HL-60/S4 treated with retinoic acid at 250 ng/mL for 4 days and 3 days (cell line): ENCODE results near the gene IL23R.

Experiments used
- in situ Hi-C: fragments of 300-500 bp; cut with MboI; formaldehyde crosslinking; loops from 2 replicates; pipeline ENCODE4 v1.7.0; 2022; ENCODE audit warnings: low sequenced_read_pairs

Gene IL23R, protein sequence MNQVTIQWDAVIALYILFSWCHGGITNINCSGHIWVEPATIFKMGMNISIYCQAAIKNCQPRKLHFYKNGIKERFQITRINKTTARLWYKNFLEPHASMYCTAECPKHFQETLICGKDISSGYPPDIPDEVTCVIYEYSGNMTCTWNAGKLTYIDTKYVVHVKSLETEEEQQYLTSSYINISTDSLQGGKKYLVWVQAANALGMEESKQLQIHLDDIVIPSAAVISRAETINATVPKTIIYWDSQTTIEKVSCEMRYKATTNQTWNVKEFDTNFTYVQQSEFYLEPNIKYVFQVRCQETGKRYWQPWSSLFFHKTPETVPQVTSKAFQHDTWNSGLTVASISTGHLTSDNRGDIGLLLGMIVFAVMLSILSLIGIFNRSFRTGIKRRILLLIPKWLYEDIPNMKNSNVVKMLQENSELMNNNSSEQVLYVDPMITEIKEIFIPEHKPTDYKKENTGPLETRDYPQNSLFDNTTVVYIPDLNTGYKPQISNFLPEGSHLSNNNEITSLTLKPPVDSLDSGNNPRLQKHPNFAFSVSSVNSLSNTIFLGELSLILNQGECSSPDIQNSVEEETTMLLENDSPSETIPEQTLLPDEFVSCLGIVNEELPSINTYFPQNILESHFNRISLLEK

DNA sequence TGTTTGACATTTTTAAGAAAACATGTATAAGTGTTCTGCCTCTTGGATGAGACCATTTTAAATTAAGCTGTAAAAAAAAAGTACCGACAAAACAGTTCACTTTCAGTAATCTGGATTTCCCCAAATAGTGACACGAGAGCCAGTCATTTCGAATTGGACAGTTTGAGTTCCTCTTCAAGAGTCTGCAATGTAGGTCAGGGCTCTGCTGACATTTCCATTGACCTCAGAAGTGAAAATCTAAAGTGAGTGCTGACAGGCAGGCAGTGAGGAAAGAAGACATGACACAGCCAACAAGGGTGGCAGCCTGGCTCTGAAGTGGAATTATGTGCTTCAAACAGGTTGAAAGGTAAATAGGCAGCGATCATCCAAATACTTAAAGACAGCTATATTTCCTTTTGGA is at the start of gene IL23R:
Gene IL23R (plus strand): TSS at position 259 of the 400 bp plus-strand sequence. CDS start 1,667 bp downstream, outside the sequence.
- in situ Hi-C loops: no loop called here

DNA sequence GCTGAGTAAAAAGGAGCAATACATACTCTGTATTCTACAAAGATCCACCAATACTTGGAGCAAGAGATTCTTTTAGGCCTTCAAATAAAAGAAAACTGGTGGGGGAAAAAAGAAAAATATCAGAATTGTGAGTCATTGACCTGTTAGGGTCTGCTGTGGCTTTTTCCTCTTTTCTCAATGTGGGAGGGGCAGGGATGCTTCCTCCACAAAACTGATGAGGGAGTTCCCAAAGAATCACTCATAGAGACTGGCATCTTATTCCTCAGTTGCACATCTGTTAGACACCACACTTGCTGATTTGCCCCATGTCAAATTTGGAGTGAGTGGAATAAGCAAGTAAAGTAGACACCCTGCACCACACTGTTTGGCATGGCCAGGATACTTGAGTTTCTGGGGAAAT is 48.1 kb upstream of the IL23R start:
- in situ Hi-C loops: no loop called here

DNA sequence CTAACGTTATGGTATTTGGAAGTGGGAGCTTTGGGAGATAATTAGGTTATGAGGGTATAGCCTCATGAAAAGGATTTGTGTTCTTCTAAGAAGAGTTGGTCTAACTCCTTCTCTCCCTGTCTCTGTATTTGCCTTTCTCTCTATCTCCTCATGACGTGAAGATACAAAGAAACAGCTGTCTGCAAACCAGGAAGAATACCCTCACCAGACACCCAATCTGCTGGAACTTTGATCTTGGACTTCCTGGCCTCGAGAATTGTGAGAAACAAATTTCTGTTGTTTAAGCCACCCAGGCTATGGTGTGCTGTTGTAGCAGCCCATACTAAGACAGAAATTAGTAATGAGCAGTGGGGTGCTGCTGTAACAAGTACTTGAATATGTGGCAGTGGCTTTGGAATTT is 47.6 kb upstream of the IL23R start:
- in situ Hi-C loops: no loop called here

DNA sequence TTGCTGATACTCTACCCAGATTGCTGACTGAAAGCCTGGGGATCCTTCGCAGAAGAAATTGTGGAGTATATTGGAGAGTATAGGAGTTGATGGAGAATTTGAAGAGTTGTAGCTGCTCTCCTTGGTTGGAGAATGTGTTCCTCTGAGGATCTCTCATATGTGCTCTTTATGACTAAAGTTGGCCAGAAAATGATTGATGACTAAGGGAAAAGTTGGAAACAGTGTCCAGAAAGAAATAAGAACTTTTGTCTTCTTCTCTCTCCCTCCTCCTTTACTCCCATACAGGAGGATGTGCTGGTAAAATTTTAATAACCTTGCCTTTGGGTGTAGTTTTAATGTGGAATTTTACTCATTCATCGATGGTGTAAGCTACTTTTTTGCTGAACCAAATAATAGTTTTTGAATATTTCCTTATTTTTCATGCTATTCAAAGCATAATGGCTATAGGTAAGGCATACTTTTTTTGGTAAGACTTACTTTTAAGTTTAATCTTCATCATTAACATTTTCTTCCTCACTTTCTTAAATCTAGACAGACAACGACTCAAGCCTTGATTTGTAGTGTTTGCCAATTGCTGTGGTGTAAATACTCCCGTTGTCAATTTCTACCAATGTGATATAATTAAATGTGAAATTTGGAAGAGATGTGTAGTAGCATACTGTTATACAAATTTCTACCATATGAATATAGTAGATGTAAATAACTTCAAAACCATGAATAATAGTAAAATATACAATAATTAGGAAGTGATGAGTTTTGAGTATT is 45.2 kb upstream of the IL23R start:
- in situ Hi-C loops: no loop called here

DNA sequence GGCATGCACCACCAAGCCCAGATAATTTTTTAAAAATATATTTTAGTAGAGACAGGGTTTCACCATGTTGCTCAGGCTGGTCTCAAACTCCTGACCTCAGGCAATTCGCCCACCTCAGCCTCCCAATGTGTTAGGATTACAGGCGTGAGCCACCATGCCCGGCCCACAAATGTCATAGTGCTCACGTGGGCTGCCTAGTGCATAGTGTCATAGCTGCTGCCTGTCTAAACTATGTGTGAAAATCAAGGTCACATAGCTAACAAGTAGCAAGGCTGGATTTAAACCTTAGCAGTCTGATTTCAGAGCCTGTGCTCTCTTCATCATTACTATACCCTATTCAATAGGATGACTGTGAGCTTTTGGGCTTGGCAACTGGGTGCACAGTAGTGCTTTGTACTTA is 41.8 kb upstream of the IL23R start:
- in situ Hi-C loops: no loop called here

DNA sequence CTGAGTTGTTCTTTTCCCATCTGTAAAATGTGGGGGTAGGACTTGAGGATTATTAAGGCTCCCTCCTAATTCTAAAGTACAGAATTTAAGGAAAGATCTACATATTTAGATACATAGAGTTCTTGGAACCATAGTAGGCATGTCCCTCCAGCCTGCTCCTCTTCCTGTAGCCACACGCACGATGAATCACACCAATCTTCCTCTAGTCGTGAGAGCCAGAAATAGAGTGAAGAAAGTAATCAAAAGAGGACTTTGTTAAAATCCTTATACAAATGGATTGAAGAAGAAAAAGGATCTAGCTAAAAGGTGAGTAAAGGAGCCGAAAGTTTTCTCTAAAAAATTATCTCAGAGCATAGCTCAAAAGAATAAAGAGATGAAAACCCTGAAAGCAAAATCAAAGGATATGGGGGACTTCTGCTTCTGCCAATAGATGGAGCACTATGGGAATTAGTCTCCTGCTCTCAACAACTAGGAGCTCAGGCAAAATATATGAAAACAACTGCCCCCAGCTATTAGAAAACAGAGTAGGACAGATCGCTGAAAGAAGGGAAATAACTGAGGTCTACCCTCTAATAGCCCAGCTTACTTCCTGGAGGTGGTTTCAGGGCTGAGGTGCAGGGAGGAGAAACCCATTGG is 40.0 kb upstream of the IL23R start:
- in situ Hi-C loops: loop anchor here (25.0 kb wide), 1 partner anchor 364 kb away; the partner anchor contains the start of gene DYNLT5

DNA sequence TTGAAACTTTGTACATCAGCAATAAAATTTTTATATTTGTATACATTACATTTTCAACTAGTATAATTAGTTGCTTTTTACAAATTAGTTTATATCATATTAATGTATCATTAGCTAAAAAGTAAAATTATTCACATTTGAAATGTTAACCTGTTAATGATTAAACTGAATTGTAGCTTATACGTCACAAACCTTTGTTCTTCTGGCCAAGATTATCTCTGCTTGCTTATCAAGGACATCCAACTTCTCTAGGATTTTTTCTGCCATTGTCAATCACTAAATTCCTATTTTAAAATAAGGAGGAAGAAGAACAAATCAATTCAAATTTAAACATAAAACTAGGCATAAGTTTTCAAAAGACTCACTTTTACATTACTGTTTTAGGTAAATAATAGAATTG is 39.3 kb upstream of the IL23R start:
- in situ Hi-C loops: loop anchor here (25.0 kb wide), 1 partner anchor 365 kb away; the partner anchor contains the start of gene DYNLT5

DNA sequence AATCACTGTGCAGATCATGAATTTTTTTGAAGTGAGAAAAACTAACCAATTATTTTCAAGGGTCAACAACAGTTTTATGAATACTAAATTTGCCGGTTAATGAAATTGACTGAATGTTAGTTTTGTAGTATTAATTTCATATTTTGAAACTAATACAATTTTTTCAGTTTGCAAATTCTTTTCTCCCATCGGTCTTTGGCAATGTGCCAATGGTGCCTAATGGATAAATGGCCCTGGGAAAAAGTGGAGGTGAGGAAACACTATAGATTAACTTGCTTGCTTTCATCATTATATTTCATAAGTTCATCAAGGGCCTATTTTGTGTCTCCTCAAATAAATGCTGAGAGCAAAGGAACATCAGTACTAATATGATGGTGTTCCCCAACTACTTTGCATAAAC is 35.6 kb upstream of the IL23R start:
- in situ Hi-C loops: loop anchor here (25.0 kb wide), 1 partner anchor 368 kb away; the partner anchor contains the start of gene DYNLT5

DNA sequence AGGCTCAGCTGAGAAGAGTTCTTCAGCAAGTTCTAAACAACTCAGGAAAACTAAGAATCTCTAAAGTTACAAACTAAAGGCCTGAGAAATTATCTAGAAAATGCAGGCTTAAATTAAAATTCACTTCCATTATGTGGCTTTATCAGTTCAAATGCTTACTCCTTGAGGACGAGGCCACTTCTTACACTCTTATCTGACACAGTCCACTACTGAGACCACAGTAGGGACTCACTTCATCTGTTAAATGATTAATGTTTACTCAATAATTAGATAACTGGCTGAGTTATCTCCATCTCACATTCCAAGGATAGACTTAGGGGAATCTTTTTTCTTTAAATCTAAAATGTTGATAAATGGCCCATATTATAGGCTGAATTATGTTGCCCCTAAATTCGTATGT is 33.1 kb upstream of the IL23R start:
- in situ Hi-C loops: loop anchor here (25.0 kb wide), 1 partner anchor 371 kb away; the partner anchor contains the start of gene DYNLT5

DNA sequence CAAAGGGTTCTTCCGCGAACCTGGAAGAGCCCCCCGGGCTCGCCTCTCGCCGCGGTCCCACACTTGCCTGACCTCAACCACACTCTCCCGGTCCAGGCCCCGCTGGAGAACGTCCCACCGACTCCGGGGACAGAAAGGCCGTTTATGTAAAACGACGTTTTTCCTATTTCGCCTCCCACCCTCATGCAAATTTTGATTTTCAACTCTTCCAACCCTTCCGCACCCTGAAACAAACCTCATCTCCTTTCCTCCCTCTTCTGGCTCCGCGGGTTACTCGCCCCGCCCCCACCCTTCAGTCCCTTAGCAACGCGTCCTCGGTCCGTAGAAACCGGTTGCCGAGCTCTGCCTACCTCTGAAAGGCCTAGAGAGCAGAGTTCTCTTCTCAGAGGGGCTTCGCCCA is 31.6 kb upstream of the IL23R start, which contains the start of gene C1orf141:
Gene C1orf141 (minus strand): TSS at position 276 of the 400 bp plus-strand sequence. CDS start 7,730 bp downstream, outside the sequence.
- in situ Hi-C loops: loop anchor here (25.0 kb wide), 1 partner anchor 372 kb away; the partner anchor contains the start of gene DYNLT5

DNA sequence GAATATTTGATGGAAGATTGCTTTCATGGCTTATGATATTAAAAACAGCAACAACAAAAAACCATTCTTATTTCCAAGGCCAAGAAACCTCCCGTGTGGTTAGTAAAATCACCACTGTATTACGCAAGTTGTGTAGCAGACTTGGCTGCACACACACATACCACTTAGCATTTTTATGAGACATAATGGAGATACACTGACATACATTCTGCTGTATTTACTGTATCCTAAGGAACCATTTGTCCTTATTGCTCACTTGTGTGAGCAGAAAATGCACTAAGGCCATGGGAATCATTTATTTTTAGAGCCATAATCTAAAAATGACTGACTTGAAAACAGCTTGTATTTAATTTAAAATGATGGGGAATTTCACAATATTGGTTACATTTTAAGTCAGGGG is 30.9 kb upstream of the IL23R start:
- in situ Hi-C loops: loop anchor here (25.0 kb wide), 1 partner anchor 373 kb away; the partner anchor contains the start of gene DYNLT5

DNA sequence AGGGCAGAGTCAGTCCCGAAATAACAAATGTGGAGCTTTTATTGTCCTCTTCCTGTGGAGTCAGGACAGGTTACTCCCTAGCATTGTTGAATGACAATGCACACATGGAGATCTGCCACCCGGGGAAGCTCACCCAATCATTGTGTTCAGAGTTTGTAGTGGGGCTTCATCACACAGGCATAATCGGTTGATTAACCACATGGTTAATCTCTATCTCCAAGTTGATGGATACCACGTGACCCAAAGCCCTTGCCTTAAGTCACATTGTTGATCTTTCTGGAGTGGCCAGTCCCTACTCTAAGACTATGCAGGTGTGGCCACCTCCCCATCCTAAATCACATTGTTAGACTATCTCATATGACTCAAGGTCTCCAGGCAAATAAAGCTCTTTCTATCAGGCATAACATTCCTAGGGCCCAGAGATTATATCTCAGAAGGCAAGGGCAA is 28.9 kb upstream of the IL23R start:
- in situ Hi-C loops: loop anchor here (25.0 kb wide), 1 partner anchor 375 kb away; the partner anchor contains the start of gene DYNLT5

DNA sequence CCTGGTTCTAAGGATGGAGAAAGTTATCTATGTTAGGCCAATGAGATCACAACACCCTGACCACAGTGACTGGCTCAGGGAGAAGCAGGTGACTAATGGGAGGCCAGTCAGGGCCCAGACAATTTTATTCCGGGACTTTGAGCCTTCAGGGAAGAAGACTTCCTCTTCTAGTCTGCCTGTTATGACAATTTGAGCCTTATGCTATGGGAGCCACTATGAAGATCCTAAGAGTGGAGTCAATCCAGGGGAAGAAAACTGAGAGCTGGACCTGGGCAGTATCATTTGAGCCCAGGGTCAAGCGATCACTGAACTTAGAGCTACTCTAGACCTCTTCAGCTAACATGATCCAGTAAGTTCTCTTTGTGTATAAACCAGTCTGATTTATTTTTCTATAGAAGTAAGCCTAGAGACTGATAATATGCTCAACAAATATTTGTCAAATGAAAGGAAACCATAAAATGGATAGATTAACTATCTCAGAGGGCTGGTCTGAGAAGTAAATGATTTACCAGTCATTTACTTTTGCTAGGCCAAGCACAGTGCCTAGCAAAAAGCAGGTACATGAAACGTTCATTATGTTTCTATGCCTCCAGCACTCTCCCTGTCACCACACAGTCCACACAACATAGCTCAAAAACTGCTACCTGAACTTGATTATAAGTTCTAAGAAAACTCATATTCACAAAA is 27.3 kb upstream of the IL23R start:
- in situ Hi-C loops: loop anchor here (25.0 kb wide), 1 partner anchor 377 kb away; the partner anchor contains the start of gene DYNLT5

DNA sequence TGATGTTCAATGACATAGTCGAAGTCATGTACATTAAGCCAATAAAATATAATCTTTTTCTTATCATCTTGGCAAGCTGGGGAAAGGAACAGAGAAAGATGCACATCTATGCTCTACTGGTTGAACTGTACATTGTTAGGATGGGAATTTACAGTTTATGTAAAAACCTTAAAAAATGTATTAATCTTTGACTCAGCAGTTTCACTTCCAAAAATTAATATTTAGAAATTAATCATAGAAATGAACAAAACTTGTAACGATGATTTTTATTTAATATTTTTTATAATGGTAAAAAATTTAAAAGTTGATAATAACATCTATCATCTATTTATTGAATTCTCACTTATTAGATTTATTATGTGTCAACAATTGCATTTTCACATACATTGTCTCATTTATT is 25.8 kb upstream of the IL23R start:
- in situ Hi-C loops: loop anchor here (10.0 to 25.0 kb wide), 2 partner anchors 136 to 378 kb away; partner anchors contain the start of gene DYNLT5

DNA sequence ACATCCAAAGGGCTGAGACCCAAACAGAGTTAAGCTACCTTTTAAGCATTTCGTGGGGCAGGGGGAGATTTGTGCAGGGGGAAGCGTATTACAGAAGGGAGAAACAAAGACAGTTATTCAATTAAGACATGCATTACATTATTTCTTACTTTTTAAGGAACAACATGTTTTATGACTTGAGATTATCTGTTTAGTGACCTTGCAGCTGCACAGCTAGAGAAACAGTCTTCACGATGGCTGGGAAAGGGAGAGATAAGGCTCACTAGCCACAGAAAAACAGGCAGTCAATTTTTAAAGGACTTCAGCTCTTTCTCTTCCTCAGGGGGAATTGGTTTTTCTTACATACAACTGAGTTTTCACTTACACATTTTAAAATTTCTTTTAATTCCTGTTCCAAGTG is 24.4 kb upstream of the IL23R start:
- in situ Hi-C loops: loop anchor here (10.0 to 25.0 kb wide), 2 partner anchors 137 to 380 kb away; partner anchors contain the start of gene DYNLT5

DNA sequence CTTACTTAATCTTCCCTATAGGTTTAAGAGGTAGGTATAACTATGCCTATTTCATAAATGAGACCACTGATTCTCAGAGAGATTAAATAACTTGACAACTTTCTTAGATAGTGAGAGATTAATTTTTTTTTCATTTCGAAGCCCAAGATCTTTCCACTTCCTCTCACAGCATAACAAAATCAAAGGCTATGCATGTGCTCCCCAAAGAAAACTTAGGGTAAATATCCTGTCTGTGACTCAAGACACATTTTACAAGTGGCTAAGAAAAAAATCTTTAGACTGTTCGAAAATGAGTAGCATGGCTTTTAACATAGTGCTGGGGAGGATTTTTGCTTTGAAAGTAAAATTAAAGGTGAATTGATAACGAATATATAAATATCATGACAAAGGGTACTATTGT is 23.3 kb upstream of the IL23R start:
- in situ Hi-C loops: loop anchor here (10.0 to 25.0 kb wide), 2 partner anchors 138 to 381 kb away; partner anchors contain the start of gene DYNLT5

DNA sequence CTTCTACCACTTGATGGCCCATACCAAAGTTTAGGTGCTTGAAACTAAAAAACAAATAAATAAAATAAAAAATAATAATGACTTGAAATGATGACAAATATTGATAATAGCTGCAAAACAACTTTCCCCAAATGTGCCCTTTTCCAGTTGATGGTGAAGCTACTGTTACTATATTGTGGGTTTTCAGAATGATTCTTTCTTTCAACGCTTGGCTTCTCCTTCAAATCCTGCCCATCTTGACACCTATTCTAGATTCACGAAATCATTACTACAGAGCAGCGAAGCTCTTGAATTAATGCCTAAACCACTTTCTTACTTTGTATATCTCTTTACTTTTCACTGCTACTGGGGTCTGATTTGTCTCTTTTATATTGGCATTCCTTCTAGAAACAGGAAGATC is 22.3 kb upstream of the IL23R start:
- in situ Hi-C loops: loop anchor here (10.0 to 25.0 kb wide), 2 partner anchors 139 to 382 kb away; partner anchors contain the start of gene DYNLT5

DNA sequence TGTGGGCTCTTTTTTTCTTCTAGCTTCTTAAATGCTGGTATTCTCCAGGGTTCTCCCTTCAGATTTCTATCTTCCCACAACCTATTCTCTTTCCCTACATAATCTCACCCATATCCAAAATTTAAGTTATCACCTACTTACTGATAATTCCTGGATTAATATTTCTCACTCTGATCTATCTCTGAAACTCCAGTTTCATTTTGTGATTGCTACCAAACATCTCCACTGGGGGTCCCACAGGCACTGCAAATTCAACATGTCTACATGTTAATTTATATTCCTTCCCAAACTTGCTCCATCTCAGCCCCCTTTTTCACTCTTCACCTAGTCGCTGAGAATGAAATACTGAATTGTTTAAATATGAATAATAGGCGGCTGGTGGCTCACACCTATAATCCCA is 21.6 kb upstream of the IL23R start:
- in situ Hi-C loops: loop anchor here (10.0 to 25.0 kb wide), 2 partner anchors 140 to 382 kb away; partner anchors contain the start of gene DYNLT5

DNA sequence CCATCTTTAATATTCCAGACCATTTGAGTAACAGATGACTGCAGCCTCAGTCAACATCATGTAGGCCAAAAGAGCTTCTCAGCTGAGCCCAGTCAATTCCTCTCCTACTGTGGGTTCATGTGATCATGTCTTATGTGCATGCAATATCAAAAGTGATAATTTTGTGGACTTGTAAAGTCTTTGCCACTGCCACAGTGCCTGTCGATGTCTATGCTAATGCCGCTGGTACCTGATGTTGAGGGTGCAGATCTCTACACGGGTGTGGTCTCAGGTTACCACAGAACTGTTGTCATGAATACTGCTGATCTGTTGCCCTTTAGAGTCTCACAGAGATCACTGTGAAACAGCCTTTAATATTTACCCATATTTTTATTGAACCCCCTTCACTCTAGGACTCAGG is 20.2 kb upstream of the IL23R start:
- in situ Hi-C loops: loop anchor here (10.0 to 25.0 kb wide), 2 partner anchors 141 to 384 kb away; partner anchors contain the start of gene DYNLT5
